HG03442 (cell line): ENCODE data around the gene MERTK.
A peak's percentile ranks its signal among the peaks of the same experiment; 100 is the strongest.
"Not testable (repeated sequence)": the region's sequence is repeated elsewhere in the genome, so short reads cannot be mapped to it uniquely, and the experiment has no call there.

Experiments
- ATAC-seq: cut with Tn5 transposase; IDR thresholded peaks from one replicate; pipeline ENCODE4 v1.9.1; 2021; ENCODE audit warnings: mild to moderate bottlenecking, moderate library complexity; ENCODE audit not compliant: unreplicated experiment

MERTK gene

DNA sequence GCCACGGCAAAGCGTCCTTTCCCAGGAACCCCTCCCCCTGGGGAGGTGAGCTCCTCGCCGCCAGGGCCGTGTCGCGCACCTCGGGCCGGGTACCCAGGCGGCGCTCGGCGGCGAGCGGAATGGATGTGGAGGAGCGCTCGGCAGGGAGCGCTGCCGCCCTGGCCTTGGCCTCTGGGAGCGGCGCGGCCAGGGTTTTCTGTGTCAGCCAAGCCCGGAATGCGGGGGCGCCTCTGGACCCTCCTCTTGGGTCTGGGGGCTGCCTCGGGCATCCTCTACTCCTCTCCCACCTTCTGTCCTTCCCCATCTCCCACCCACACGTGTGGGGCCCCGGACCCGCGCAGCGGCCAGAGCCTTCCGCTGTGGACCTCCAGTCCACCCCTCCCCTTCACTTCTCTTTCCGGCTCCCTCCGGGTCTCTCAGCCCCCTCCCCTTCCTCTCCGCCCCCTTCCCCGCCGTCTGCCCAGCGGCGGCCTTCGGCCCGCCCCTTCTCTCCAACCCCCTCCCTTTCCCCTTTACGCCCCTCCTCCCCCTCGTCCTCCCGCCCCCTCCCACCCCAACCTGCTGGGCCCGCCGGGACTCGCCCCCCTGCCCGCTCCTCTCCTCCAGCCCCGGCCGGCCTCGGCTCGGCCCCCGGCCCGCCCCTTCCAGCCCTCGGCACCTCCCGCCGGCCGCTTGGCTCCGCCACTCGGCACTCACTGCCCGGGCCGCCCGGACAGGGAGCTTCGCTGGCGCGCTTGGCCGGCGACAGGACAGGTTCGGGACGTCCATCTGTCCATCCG is at the start of gene MERTK:
Gene MERTK, plus strand, starts transcription at position 684 of the 779 bp plus-strand sequence. CDS start 129 bp downstream, outside the sequence.
- ATAC-seq, result no peak

DNA sequence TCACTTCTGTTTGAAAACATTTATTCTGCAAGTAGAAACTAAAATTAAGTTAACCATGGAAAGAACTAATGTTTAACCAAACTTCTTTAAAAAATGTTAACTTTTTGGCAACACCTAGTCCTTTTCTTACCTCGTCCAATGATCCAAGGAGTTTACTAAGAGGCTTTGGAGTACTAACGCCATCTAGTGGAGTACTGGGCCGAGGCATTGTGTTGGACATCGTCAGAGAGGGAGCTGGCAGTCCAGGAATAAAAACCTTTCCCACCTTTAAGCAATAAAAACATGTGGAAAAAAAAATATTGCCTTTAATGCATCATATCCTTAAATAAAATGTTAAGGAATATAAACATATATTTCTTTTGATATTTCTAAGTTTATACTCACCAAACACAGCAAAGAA is 47.8 kb upstream of the MERTK start:
- ATAC-seq, result not testable (repeated sequence)

- ATAC-seq, result not testable (repeated sequence)
Observed at GRCh38 chr2:111852544-111852943, 45.9 kb upstream of the MERTK start.

- ATAC-seq, result not testable (repeated sequence)
Observed at GRCh38 chr2:111860005-111860404, 38.4 kb upstream of the MERTK start.

DNA sequence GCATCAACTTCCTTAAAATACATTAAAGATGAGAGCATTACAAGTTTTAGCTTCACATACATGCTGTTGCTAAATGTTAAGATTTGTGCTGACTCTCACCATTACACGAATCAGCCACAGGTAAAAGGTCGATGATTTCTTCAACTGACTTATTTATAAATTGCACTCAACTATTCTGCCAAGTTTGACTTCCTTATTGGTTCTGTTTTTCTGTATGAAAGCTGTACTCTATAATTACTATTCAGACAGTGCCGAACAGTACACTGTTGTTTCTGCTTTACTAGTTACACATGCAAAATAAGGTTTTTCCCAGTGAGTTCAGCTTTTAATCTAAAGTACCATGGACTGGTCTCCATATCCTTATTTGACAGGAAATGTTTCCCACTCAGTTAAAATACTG is 33.3 kb upstream of the MERTK start:
- not testable (repeated sequence) for ATAC-seq

GRCh38 chr2:111872806-111873205 is 25.6 kb upstream of the MERTK start:
- not testable (repeated sequence) for ATAC-seq

DNA sequence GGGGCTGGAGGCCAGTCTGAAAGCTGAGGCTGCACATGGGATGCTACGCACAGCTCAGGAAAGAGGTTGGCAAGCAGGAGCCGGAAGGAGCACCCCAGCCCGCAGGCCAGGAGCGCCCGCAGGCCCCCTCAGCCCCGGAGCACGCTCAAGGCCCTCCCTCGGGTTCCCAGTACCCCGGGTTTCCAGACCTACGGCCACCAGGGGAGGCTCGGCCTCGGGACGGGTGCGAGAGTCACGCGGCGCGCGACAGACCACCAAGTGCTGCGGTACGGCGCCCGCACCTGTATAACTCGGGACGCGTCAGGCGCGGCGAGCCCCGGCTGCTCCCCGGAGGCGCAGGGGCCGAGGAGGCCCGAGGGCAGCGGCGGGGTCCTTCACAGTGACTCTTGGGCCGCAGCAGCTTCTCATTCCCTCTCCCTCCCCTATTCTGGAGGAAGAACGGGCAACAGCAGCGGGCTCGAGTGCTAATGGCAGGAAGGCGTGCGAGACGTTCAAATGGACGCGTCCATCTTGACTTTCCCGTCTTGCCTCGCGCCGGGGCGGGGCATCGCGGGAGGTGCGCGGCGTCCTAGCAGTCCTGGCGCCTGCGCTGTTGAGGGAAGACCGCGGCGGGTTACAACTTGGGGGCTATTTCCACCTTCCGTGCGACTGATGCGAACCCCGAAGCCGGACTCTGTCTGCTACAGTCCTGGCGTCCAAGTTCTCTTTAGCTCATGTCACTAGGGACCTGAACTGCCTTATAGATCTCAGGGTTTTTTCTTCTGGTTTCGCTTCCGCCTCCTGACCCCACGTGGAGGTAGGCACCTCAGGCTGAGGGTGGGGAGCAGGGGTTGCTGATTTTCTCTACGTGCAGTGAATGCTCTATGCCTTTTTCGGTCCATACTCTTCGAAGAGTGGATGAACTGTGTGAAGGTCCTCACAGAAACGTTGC is 14.5 kb upstream of the MERTK start, which contains the start of gene ANAPC1:
Gene ANAPC1, minus strand, starts transcription at position 533 of the 931 bp plus-strand sequence. CDS start 3,368 bp downstream, outside the sequence.
- peak; percentile 80 for ATAC-seq

DNA sequence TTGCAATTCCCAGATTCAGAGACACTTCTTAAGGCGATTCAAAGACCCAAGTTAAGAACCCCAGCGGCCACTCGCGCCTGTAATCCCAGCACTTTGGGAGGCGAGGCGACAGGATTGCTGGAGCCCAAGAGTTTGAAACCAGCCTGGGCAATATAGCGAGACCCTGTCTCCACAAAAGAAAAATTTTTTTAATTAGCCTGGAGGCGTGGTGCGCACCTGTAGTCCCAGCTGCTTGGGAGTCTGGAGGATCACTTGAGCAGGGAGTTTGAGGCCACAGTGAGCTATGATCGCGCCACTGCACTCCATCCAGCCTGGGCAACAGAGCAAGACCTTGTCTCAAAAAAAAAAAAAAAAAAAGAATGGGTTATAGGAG is 13.8 kb upstream of the MERTK start:
- ATAC-seq, result no peak

GRCh38 chr2:111896024-111896423 is 2.4 kb upstream of the MERTK start:
- no peak for ATAC-seq

- no peak for ATAC-seq
Observed at GRCh38 chr2:111896576-111896975, 1.8 kb upstream of the MERTK start.

- ATAC-seq, result no peak
Observed at GRCh38 chr2:111897630-111897923, 830 bp upstream of the MERTK start.

- no peak for ATAC-seq
Observed at GRCh38 chr2:111898703-111899514, 502 bp downstream of the MERTK start.

DNA sequence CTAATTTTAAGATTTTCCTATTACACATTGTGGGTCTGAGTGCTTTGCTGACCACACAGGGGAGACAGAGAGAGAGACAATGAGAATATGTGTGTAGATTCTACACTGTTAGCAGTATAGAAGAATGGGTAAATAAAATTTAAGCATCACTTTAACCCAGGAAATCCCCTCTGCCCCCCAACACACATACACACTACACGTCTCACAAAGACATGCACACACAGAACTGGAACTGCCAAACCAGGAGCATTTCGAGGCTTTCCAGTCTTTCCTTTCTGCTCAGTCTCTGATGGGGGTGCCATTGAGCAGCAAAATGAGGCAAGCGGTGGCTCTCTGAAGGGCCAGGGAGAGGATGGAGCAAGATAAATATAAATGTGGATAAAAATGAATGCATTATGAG is 2.5 kb downstream of the MERTK start:
- ATAC-seq, result no peak

- ATAC-seq, result no peak
Observed at GRCh38 chr2:111903516-111903915, 5.1 kb downstream of the MERTK start.

DNA sequence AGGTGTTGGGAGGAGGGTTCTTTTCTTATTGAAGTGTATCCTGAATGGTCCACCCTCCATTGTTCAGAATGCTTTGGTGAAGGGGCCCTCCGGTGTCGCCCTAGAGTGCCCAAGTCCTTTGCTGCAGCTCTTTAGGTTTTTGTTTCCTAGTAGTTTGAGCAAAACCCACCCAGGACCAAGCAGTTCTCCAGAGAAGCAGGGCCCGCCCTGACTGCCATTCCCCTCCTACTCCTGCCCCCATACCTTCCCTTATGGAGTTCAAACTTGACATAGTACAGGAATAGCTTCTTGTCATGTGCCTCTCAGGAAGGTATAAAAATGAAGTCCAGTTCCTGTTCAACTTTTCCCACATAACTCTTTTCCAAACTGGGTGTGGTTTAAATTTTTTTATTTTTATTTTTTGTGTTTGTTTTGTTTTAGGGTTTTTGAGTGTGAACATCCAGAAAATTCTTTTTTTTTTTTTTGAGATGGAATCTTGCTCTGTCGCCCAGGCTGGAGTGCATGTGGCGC is 5.6 kb downstream of the MERTK start:
- no peak for ATAC-seq

DNA sequence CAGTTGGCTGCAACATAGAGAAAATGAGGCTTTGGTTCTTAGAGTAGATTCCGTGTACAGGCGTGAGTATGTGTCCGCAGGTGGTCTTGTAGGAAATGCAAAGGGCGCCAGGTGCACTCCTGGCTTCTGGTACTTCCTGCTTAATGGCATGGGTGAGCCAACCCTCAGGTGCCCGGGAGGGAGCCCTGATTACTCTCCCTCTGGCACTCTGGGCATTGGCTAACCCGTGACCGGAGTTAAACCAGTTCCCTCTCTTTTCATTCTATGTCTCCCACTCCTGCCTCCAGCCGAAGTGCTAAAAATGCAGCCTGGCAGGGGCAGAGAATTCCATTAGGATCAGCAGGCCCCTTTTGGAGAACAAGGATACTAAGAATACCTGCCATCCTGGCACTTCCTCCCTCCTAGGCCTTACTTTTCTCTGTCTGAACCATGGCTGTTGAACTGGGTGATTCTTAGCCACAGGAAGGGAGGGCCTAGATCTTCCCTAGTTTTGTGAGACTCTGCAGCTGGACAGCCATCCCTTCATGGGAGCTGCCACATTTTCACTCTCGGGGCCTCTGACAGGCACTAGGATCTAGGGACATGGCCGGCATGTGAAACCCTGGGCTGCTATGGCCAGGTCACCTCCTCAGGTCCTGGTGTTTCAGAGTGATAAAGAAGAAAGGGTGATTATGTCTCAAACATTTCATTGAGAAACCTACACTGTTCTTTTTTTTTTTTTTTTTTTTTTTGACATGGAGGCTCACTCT is 6.5 kb downstream of the MERTK start:
- ATAC-seq, result no peak

DNA sequence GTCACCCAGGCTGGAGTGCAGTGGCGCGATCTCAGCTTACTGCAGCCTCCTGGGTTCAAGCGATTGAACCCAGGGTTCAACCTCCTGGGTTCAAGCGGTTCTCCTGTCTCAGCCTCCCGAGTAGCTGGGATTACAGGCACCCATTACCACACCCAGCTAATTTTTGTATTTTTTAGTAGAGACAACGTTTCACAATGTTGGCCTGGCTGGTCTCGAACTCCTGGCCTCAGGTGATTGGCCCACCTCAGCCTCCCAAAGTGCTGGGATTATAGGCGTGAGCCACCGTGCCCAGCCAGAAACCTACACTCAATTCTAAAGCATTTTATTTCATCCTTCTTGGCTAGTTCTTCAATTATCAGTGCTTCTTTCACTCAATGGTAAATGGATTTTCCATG is 7.1 kb downstream of the MERTK start:
- ATAC-seq, result not testable (repeated sequence)

DNA sequence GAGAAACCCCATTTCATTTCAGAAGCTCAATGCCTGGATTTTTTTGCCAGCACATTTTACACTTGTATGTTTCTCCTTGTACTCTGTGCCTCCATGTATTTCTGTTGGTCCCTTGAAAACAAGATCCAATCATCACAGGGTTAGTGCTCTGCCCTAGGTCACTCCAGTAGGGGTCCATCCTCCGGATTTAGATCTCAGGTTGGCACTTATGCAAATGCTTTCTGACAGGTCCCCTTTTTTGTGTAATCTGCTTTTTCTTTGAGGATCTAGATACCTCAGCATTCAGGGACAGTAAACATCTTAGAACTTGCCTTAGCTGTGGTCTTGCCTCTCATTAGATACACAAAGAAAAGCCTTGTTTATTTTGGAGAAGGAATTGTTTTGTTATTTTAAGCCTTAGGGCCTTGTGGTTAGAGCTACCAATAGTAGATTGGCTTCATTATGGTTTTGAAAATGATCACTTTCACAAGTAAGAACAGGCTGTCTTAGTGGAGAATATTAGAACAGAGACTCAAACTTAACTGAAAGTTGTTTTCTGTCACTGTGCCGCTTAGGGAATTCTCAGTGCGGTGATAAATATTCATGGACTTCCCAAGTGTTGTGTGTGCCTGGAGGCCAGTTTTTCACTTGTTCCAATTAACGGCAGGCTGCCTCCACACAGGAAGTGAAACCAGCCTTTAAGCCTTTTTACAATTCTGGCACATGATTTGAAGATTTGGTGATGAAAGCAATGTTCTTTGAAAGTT is 7.8 kb downstream of the MERTK start:
- ATAC-seq, result no peak

GRCh38 chr2:111908578-111908977 is 10.2 kb downstream of the MERTK start:
- ATAC-seq, result no peak
